Erythroblast (primary cell): ENCODE results near the gene SORL1.

Experiments
- GATA1 ChIP-seq: IDR thresholded peaks from 2 replicates; pipeline ENCODE4 v1.6.1; 2011; ENCODE audit warnings: low read depth, mild to moderate bottlenecking, control low read depth, low read length, moderate library complexity
- POLR2A ChIP-seq: IDR thresholded peaks from 2 replicates; pipeline ENCODE4 v1.6.1; 2011; ENCODE audit warnings: mild to moderate bottlenecking, low read length

DNA sequence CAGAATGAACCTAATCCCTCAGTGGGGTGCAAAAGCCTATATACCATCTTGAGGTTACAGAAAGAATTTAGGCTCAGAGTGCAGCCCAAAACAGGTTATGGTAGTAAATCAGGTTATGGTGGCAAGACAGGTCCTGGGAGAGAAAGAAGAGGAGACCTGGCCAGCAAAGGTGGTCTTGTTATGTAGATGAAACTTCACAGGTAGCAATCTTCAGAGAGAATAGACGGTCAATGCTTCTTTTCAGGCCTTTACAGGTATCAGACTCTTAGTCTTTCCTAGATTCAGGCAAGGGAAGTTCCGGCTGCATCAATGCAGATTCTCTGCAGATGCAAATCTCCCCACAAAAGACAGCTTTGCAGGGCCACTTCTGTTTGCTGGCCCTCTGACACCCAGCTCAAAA lies 45.8 kb upstream of the SORL1 start:
- TF ChIP-seq POLR2A, result no peak
- TF ChIP-seq GATA1, result no peak
